ENCODE data around the gene DGKQ.

DGKQ gene

DNA sequence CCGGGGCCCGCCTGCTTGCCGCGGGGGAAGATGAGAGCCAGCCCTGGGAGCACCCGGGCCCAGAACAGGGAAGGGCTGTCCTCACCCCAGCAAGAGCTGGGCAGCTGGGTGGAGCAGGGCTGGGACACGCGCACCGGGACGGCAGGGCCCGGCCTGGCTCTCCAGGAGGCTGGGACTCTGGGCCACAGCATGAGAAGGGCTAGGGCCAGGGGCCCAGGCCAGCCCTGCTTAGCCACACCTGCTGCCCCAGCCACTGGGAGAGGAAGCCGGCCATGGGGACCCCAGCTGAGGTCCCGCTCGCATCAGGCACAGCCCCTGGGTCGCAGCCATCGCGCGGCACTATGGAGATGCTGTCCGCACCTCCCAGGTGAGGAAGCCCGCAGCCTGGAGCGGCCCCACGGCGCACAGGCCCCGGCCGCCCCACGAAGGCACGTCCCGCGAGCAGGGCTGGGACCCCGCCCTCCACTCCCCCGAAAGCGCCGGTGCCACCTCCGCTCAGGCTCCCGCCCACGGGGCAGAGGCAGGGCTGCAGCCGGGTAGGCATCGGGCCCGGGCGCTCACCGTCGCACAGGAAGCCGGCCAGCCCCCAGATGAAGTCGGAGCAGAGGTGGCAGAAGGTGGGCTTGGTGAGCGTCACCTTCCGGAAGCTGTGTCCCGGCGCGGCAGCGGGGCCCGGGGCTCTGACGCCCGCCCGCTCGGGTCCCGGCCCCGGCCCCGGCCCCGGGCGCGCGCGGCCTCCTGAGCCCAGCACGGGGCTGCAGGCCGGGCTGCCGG is 531 bp downstream of the DGKQ start:
- DNase-seq = peak in 1 of 2 donors; percentile 8

GRCh38 chr4:971666-972500 is 1.5 kb downstream of the DGKQ start:
- no peak for DNase-seq

DNA sequence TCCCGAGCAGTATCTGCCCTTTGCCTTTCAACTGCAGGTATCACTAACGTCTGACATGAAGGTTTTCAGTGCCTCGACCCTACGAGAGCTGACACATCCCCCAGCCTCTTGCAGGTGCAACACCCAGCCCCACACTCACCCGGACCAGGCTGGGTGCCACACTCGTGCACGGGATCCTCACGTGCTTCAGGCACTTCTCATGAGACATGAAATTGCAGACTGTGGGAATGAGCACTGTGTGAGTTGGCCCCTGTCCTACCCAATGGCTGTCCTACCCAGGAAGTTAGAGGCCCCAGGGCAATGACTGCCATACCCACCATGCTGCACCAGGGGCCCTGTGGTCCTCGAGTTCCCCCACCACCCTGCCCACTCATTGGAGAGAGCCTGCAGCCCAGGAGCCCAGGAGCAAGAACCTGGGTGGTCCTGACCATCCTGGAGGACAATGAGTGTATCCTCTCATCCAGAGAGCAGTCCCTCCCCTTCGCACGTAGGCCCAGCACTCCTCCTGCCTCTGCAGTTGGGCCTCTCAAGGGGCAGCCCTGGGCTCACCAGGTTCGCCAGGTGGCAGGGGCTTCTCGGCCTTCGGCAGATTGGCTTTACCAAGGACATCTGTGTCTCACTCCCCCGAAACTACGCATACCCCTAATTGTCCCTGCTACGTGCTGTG is 2.4 kb downstream of the DGKQ start:
- DNase-seq = no peak

GRCh38 chr4:970046-970745 is 3.2 kb downstream of the DGKQ start:
- DNase-seq = peak in 1 of 2 donors; percentile 25

DNA sequence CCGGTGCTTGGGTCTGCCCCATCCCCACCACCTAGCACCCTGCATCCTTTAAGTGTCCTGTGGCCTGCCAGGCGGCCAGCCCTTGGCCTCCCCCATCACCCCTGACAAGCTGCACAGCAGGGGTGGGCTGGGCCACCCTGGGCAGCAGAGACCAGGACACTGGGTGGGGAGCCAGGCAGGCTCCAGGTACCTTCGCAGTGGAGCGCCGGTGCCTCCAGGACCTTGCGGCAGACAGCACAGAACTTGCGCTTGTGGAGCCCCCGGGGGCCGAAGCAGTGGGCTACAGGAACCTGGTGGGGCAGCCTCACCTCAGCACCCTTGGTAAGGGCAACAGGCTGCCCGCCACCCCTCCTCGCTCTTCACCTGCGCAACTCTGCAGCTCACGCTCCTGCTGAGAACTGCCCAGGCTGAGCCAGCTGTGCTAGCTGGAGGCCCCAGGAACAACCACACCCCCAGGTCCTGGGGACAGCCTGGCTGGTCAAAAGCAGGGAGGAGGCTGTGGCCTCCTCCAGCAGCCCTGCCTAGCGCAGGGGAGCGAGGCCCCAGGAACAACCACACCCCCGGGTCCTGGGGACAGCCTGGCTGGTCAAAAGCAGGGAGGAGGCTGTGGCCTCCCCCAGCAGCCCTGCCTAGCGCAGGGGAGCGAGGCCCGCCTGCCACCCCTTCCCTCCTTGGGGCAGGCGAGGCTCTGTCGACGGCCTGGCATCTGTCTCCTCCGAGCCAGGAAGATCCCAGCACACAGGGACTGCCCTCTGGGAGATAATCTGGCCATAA is 4.6 kb downstream of the DGKQ start:
- DNase-seq = no peak

- no peak for DNase-seq
These were observed 5.1 kb downstream of the DGKQ start for GRCh38 chr4:968221-968620.

GRCh38 chr4:967113-968104 is 6.0 kb downstream of the DGKQ start:
- no peak for DNase-seq

GRCh38 chr4:966266-967112 is 6.9 kb downstream of the DGKQ start:
- DNase-seq = no peak

- DNase-seq = no peak
These were observed 7.6 kb downstream of the DGKQ start for GRCh38 chr4:965766-966134.

DNA sequence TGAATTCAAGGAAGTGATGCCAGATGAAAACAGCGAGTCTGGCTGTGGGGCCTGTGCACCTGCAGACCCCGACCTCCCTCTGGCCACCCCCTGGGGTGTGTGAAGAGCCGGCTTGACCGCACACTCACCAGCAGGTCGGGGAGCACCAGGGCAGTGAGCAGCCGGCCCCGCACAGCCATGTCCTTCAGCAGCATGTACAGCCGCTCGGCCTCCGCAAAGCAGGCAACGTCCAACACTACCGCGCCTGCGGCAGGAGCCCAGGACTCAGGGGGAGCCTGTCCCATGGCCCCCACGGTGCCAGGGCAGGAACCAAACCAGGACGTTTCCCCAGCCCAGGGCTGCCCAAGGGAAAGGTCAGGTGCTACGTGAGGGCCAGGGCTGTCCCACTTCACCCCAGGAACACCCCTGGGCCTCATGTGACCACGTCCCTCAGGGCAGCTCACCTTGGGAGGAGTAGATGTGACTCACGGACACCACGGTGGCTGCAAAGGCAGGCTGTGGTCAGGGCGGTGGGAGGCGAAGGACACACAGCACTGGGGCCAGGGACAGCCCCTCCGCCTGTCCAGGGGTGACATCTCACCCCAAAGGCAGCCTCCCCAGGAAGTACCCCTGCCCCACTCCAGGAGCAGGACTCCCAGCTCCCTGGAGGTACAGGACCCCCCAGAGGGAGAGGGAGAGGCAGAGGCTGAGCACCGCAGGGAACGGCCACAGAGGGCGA is 8.2 kb downstream of the DGKQ start:
- DNase-seq = no peak

GRCh38 chr4:964346-965025 is 8.9 kb downstream of the DGKQ start:
- DNase-seq = no peak

GRCh38 chr4:963276-964225 is 9.8 kb downstream of the DGKQ start:
- DNase-seq = no peak

- no peak for DNase-seq
These were observed 10.8 kb downstream of the DGKQ start for GRCh38 chr4:962231-963208.

GRCh38 chr4:961351-962230 is 11.8 kb downstream of the DGKQ start:
- DNase-seq = no peak
